Calu3 (cell line): ENCODE measurements around the gene INHBC. TPM values are rescaled to one million over a fixed set of nuclear protein-coding genes. Genes with fewer than 3 reads are reported as not detected.

ENCODE experiments used
- BruUV-seq: library from RNA; stranded (reverse); fragments of 400-500 nt; replicated peaks from 2 replicates; lab custom pipeline; 2021; lab: Mats Ljungman, UMichigan
- CTCF ChIA-PET: fragments of 300-600 bp; sonication (Branson Sonifier 250); formaldehyde crosslinking; loops from one replicate; lab custom pipeline; 2022; ENCODE audit warnings: antibody characterized with exemption; lab: Charles Lee
- DNase-seq: peaks from one replicate; pipeline ENCODE4 v3.0.0; 2022
- H3K27ac Mint-ChIP-seq: one replicate; pipeline ENCODE4 v1.8.0; 2022; ENCODE audit warnings: mixed read lengths; ENCODE audit not compliant: unreplicated experiment
- H3K27me3 Mint-ChIP-seq: one replicate; pipeline ENCODE4 v1.8.0; 2022; ENCODE audit warnings: mixed read lengths; ENCODE audit not compliant: unreplicated experiment
- H3K36me3 Mint-ChIP-seq: one replicate; pipeline ENCODE4 v1.8.0; 2022; ENCODE audit warnings: mild to moderate bottlenecking, moderate library complexity, mixed read lengths; ENCODE audit not compliant: insufficient read depth, unreplicated experiment
- H3K4me1 Mint-ChIP-seq: one replicate; pipeline ENCODE4 v1.8.0; 2022; ENCODE audit warnings: mild to moderate bottlenecking, low read depth, mixed read lengths; ENCODE audit not compliant: unreplicated experiment
- H3K4me3 Mint-ChIP-seq: one replicate; pipeline ENCODE4 v1.8.0; 2022; ENCODE audit warnings: mild to moderate bottlenecking, low read depth, moderate library complexity, mixed read lengths; ENCODE audit not compliant: unreplicated experiment
- H3K9me3 Mint-ChIP-seq: one replicate; pipeline ENCODE4 v1.8.0; 2022; ENCODE audit warnings: low read depth, mixed read lengths; ENCODE audit not compliant: unreplicated experiment
- intact Hi-C: fragments of 100-400 bp; cut with micrococcal nuclease; formaldehyde crosslinking; loops from one replicate; pipeline ENCODE4 v1.10.0; 2022; ENCODE audit not compliant: unreplicated experiment
- total RNA-seq: library from RNA; stranded (reverse); gene quantifications from 2 replicates; pipeline ENCODE4 v1.2.3, GENCODE V29; 2022
- TF ChIP-seq, protein P1 (sequence below): fragments of 200-600 bp; IDR thresholded peaks from one replicate; pipeline ENCODE4 v1.8.0; 2022; ENCODE audit warnings: antibody characterized with exemption; ENCODE audit not compliant: unreplicated experiment

Gene INHBC
- total RNA-seq, 1 experiment from 2014 or later = not detected

DNA sequence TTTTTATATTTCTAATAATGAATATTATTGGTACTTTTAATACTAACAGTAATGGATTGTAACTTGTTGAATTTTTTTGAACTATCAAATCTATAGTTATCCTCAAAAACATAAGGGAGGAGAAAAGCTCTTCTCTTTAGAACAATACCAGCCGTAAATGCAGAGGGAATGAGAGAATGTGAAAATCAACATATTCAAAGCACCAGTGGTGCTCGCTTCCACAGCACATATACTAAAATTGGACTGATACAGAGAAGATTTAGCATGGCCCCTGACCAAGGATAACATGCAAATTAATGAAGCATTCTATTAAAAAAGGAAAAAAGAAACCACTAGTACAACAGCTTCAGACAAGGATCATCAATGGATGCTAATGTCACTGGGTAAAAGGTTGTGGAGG is 19.5 kb upstream of the INHBC start:
- Mint-ChIP-seq H3K27ac (no peak overlapping the region), H3K36me3 (peaks cover 5% of the 10 kb centered on the region), H3K27me3 (no peaks in the 10 kb centered on the region), H3K4me3 (no peak overlapping the region), H3K4me1 (peaks cover 15% of the 10 kb centered on the region), H3K9me3 (no peaks in the 10 kb centered on the region)
- TF ChIP-seq, protein P1, sequence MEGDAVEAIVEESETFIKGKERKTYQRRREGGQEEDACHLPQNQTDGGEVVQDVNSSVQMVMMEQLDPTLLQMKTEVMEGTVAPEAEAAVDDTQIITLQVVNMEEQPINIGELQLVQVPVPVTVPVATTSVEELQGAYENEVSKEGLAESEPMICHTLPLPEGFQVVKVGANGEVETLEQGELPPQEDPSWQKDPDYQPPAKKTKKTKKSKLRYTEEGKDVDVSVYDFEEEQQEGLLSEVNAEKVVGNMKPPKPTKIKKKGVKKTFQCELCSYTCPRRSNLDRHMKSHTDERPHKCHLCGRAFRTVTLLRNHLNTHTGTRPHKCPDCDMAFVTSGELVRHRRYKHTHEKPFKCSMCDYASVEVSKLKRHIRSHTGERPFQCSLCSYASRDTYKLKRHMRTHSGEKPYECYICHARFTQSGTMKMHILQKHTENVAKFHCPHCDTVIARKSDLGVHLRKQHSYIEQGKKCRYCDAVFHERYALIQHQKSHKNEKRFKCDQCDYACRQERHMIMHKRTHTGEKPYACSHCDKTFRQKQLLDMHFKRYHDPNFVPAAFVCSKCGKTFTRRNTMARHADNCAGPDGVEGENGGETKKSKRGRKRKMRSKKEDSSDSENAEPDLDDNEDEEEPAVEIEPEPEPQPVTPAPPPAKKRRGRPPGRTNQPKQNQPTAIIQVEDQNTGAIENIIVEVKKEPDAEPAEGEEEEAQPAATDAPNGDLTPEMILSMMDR = no peak
- intact Hi-C loops = no loop called here
- no peak for DNase-seq
- BruUV-seq = no TSS peak
- CTCF ChIA-PET = interaction anchor here (0.5 kb wide), 1 partner anchor 164 kb away, joined by 6 read pairs; no protein-coding TSS in a partner anchor

DNA sequence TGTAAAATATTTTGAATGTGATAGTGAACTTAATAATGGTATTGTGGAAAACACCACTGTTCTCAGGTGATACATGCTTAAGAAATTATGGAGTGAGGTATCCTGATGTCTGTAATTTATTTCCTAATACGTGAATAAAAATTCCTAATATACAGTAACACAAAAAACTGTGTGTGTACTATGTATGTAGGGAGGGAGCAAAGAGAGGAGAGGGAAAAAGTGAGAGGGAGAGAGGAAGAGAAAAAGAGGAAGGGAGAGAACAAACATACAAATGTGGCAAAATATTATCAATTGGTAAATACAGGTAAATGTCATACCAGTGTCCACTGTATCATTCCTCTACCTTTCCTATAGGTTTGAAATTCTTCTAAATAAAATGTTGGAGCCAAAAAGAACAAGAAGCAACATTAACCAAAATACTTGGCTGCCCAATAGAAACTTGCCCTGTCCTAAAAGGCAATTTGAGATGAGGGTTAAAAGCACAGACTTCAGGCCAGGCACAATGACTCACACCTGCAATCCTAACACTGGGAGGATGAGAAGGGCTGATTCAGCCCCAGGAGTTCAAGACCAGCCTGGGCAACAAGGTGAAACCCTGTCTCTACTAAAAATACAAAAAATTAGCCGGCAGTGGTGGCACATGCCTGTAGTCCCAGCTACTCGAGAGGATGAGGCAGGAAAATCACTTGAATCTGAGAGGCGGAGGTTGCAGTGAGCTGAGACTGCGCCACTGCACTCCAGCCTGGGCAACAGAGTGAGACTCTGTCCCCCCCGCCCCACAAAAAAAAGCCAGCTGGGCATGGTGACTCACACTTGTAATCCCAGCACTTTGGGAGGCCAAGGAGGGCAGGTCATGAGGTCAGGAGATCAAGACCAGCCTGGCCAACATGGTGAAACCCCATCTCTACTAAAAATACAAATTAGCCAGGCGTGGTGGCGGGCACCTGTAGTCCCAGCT is 18.3 kb upstream of the INHBC start:
- Mint-ChIP-seq H3K27ac (no peak overlapping the region), H3K4me1 (peaks cover 25% of the 10 kb centered on the region), H3K9me3 (no peaks in the 10 kb centered on the region), H3K27me3 (no peaks in the 10 kb centered on the region), H3K36me3 (peaks cover 5% of the 10 kb centered on the region), H3K4me3 (no peak overlapping the region)
- BruUV-seq = no TSS peak
- intact Hi-C loops = no loop called here
- TF ChIP-seq, protein P1 = no peak
- DNase-seq = no peak
- CTCF ChIA-PET = no interaction called here

DNA sequence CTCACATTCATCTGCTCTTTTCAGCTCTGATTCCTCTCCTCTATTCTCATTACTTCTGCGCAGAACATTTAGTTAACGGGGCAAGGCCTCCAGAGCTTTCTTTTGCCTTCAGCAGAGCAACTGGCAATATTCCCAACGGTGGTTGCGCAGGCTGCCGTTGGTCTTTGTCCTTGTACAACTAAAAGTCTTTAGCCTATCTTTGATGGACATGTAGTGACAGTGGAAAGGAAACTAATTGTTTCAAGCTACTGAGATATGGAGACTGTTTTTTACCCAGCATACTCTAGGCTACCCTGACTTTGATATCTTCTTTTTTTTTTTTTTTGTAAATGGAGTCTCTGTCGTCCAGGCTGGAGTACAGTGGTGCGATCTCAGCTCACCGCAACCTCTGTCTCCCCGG is 16.3 kb upstream of the INHBC start:
- intact Hi-C loops = no loop called here
- H3K4me3 Mint-ChIP-seq = no peak overlapping the region
- TF ChIP-seq, protein P1 = no peak
- peaks cover 25% of the 10 kb centered on the region for H3K4me1 Mint-ChIP-seq
- no peak for DNase-seq
- peaks cover 11% of the 10 kb centered on the region for H3K36me3 Mint-ChIP-seq
- CTCF ChIA-PET = interaction anchor here (0.6 to 0.7 kb wide), 2 partner anchors 237 to 352 kb away, joined by 3 read pairs; no protein-coding TSS in a partner anchor
- H3K9me3 Mint-ChIP-seq = no peaks in the 10 kb centered on the region
- no peaks in the 10 kb centered on the region for H3K27me3 Mint-ChIP-seq
- H3K27ac Mint-ChIP-seq = no peak overlapping the region
- no TSS peak for BruUV-seq

DNA sequence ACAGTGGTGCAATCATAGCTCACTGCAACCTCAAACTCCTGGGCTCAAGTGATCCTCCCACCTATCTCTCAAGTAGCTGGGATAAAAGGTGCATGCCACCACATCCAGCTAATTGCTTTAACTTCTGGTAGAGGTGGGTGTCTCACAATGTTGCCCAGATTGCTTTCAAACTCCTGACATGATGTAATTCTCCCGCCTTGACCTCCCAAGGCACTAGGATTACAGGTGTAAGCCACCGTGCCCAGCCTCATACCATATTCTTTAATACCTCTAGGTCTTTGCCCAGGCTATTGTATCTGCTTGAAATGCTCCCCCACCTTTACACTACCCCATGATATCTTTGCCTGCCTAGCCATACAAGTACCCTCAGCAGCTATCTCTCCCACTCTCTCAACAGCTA is 15.1 kb upstream of the INHBC start:
- Mint-ChIP-seq H3K4me1 (peaks cover 25% of the 10 kb centered on the region), H3K27ac (no peak overlapping the region), H3K9me3 (no peaks in the 10 kb centered on the region), H3K4me3 (no peak overlapping the region), H3K36me3 (peaks cover 15% of the 10 kb centered on the region), H3K27me3 (no peaks in the 10 kb centered on the region)
- intact Hi-C loops = no loop called here
- BruUV-seq = no TSS peak
- TF ChIP-seq, protein P1 = no peak
- DNase-seq = no peak
- CTCF ChIA-PET = interaction anchor here (1.1 kb wide), 1 partner anchor 15 kb away, joined by 3 read pairs; the partner anchor contains the start of gene INHBC
